NT2/D1 (cell line): ENCODE results near the gene MAGI2.

ENCODE experiments used
- SUZ12 ChIP-seq: IDR thresholded peaks from 2 replicates; pipeline ENCODE4 v1.6.1; 2011; ENCODE audit not compliant: insufficient read length, insufficient read depth; ENCODE audit errors: extremely low read depth
- YY1 ChIP-seq: IDR thresholded peaks from 2 replicates; pipeline ENCODE4 v1.6.1; 2011; ENCODE audit not compliant: insufficient read length, insufficient read depth
- ZNF274 ChIP-seq: IDR thresholded peaks from 2 replicates; pipeline ENCODE4 v1.6.1; 2011; ENCODE audit warnings: mild to moderate bottlenecking, low read depth, low read length

DNA sequence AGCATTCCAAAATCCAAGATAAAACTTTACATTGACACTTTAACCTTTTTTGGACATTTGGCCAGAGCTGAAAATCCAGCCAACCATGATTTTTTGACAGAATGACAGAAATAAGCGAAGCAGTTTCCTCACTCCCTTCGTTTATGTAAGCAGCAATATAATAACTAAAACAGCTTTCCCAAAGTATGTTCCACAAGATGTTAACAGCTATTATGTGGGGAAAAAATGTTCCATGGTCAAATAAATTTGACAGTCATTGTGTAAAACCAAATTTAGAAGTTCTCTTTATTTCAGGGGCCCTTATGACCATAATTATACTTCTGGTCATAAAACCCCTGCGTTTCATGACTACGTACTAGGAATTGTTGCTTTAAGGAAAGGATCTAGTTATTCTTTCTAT, 416.5 kb downstream of the MAGI2 start:
- TF ChIP-seq YY1, result no peak
- TF ChIP-seq SUZ12, result no peak
- TF ChIP-seq ZNF274, result no peak
